Activated CD4-positive, alpha-beta T cell treated with anti-CD3 and anti-CD28 coated beads, Interleukin-2, amount 50 U/mL, for 48 hours (primary cell): ENCODE measurements around the gene NEB.
"Not testable (repeated sequence)": the region's sequence is repeated elsewhere in the genome, so short reads cannot be mapped to it uniquely, and the experiment has no call there.

Source experiments
- DNase-seq, 2 experiments: peaks; one replicate each; pipeline ENCODE4 v3.0.0-alpha.2; 2020

The NEB gene

GRCh38 chr2:151609705-151610104, 124.6 kb downstream of the NEB start:
- no peak for DNase-seq

- not testable (repeated sequence) for DNase-seq
Measured at GRCh38 chr2:151607459-151608424, 126.5 kb downstream of the NEB start.

GRCh38 chr2:151603530-151603929, 130.7 kb downstream of the NEB start:
- not testable (repeated sequence) for DNase-seq

- not testable (repeated sequence) for DNase-seq
Measured at GRCh38 chr2:151602402-151602801, 131.9 kb downstream of the NEB start.

- not testable (repeated sequence) for DNase-seq
Measured at GRCh38 chr2:151601803-151602202, 132.5 kb downstream of the NEB start.

- DNase-seq: not testable (repeated sequence)
Measured at GRCh38 chr2:151596903-151597608, 137.2 kb downstream of the NEB start.

GRCh38 chr2:151591908-151592255, 142.4 kb downstream of the NEB start:
- DNase-seq: not testable (repeated sequence)

GRCh38 chr2:151591250-151591907, 142.9 kb downstream of the NEB start:
- DNase-seq: not testable (repeated sequence)

GRCh38 chr2:151581300-151581699, 153.0 kb downstream of the NEB start:
- not testable (repeated sequence) for DNase-seq

- DNase-seq: not testable (repeated sequence)
Measured at GRCh38 chr2:151580697-151581096, 153.6 kb downstream of the NEB start.

- no peak for DNase-seq
Measured at GRCh38 chr2:151577116-151577515, 157.2 kb downstream of the NEB start.

GRCh38 chr2:151576080-151576479, 158.2 kb downstream of the NEB start:
- no peak for DNase-seq

GRCh38 chr2:151575338-151575737, 158.9 kb downstream of the NEB start:
- DNase-seq: no peak

GRCh38 chr2:151570191-151570590, 164.1 kb downstream of the NEB start:
- no peak for DNase-seq

- no peak for DNase-seq
Measured at GRCh38 chr2:151569167-151569566, 165.1 kb downstream of the NEB start.

- DNase-seq: no peak
Measured at GRCh38 chr2:151568501-151568900, 165.8 kb downstream of the NEB start.

GRCh38 chr2:151567006-151567405, 167.3 kb downstream of the NEB start:
- DNase-seq: no peak

GRCh38 chr2:151562398-151562797, 171.9 kb downstream of the NEB start:
- DNase-seq: no peak

- no peak for DNase-seq
Measured at GRCh38 chr2:151560289-151560688, 174.0 kb downstream of the NEB start.

- DNase-seq: not testable (repeated sequence)
Measured at GRCh38 chr2:151559431-151559830, 174.8 kb downstream of the NEB start.

- DNase-seq: not testable (repeated sequence)
Measured at GRCh38 chr2:151557883-151558282, 176.4 kb downstream of the NEB start.

- no peak for DNase-seq
Measured at GRCh38 chr2:151556121-151556520, 178.2 kb downstream of the NEB start.

GRCh38 chr2:151552287-151552686, 182.0 kb downstream of the NEB start:
- no peak for DNase-seq
